PC-3 (cell line): ENCODE measurements around the gene C5orf63. TPM values are rescaled to one million over a fixed set of nuclear protein-coding genes. Genes with fewer than 3 reads are reported as not detected.

ENCODE experiments used
- ATAC-seq: fragments of 200-7000 bp; cut with Tn5 transposase; 2 replicates; pipeline ENCODE4 v1.9.1; 2020; ENCODE audit warnings: mild to moderate bottlenecking, moderate library complexity
- BruUV-seq: library from RNA; stranded (reverse); fragments of 400-500 nt; replicated peaks from 2 replicates; lab custom pipeline; 2021; lab: Mats Ljungman, UMichigan
- CTCF ChIA-PET: fragments of 300-600 bp; sonication (Branson Sonifier 250); formaldehyde crosslinking; loops from one replicate; lab custom pipeline; 2022; ENCODE audit warnings: antibody characterized with exemption; lab: Charles Lee
- POLR2A ChIA-PET: fragments of 300-600 bp; sonication (Branson Sonifier 250); formaldehyde crosslinking; loops from one replicate; lab custom pipeline; 2022; ENCODE audit warnings: antibody characterized with exemption; ENCODE audit not compliant: unreplicated experiment; lab: Charles Lee
- DNase-seq: peaks from one replicate; pipeline ENCODE4 v3.0.0-alpha.2; 2015
- H2AFZ ChIP-seq: fragments of 300-600 bp; sonication (generic); 2 replicates; pipeline ENCODE4 v1.6.0; 2016; ENCODE audit warnings: antibody characterized with exemption, low read length
- H3F3A ChIP-seq: fragments of 300-600 bp; sonication (generic); one replicate; pipeline ENCODE4 v1.6.0; 2017; ENCODE audit warnings: antibody characterized with exemption, low read length, control low read depth, mild to moderate bottlenecking; ENCODE audit not compliant: unreplicated experiment
- H3K27ac ChIP-seq: fragments of 300-600 bp; sonication (generic); 2 replicates; pipeline ENCODE4 v1.5.1; 2016; ENCODE audit warnings: mild to moderate bottlenecking, low read length
- H3K27me3 ChIP-seq: fragments of 300-600 bp; sonication (generic); 2 replicates; pipeline ENCODE4 v1.6.1; 2016; ENCODE audit warnings: low read length, mixed read lengths
- H3K36me3 ChIP-seq: fragments of 300-600 bp; sonication (generic); 2 replicates; pipeline ENCODE4 v1.6.1; 2016; ENCODE audit warnings: low read depth, mixed run types, low read length, mixed read lengths
- H3K4me1 ChIP-seq: fragments of 300-600 bp; sonication (generic); 2 replicates; pipeline ENCODE4 v1.5.1; 2016; ENCODE audit warnings: low read length; ENCODE audit not compliant: insufficient read depth
- H3K4me2 ChIP-seq: fragments of 300-600 bp; sonication (generic); 2 replicates; pipeline ENCODE4 v1.6.0; 2016; ENCODE audit warnings: low read length
- H3K4me3 ChIP-seq: fragments of 300-600 bp; sonication (generic); 2 replicates; pipeline ENCODE4 v1.5.1; 2016; ENCODE audit warnings: mild to moderate bottlenecking, low read length, mixed read lengths
- H3K79me2 ChIP-seq: fragments of 300-600 bp; sonication (generic); 2 replicates; pipeline ENCODE4 v1.6.1; 2017; ENCODE audit warnings: low read length, mixed read lengths
- H3K9ac ChIP-seq: fragments of 300-600 bp; sonication (generic); 2 replicates; pipeline ENCODE4 v1.6.0; 2016; ENCODE audit warnings: mild to moderate bottlenecking, low read length
- H3K9me2 ChIP-seq: fragments of 300-600 bp; sonication (generic); replicated peaks from 2 replicates; pipeline ENCODE4 v1.6.1; 2016; ENCODE audit warnings: mixed run types, low read length, mixed read lengths
- H3K9me3 ChIP-seq: fragments of 300-600 bp; sonication (generic); 2 replicates; pipeline ENCODE4 v1.6.1; 2016; ENCODE audit warnings: low read length, mixed read lengths
- H4K20me1 ChIP-seq: fragments of 300-600 bp; sonication (generic); 2 replicates; pipeline ENCODE4 v1.6.1; 2016; ENCODE audit warnings: low read length, mixed read lengths
- EZH2 ChIP-seq: fragments of 300-600 bp; sonication (generic); IDR thresholded peaks from one replicate; pipeline ENCODE4 v1.6.1; 2017; ENCODE audit warnings: antibody characterized with exemption, mild to moderate bottlenecking, low read length; ENCODE audit not compliant: unreplicated experiment
- EZH2phosphoT487 ChIP-seq: fragments of 300-600 bp; sonication (generic); IDR thresholded peaks from 2 replicates; pipeline ENCODE4 v1.6.1; 2018; ENCODE audit warnings: mild to moderate bottlenecking, antibody characterized with exemption, low read length, borderline replicate concordance
- intact Hi-C: fragments of 100-400 bp; cut with micrococcal nuclease; formaldehyde crosslinking; loops from 2 replicates; pipeline ENCODE4 v1.9.0; 2023
- total RNA-seq: library from RNA; depleted of rRNA; stranded (reverse); fragments of >200 nt; gene quantifications from 2 replicates; pipeline ENCODE4 v1.2.3, GENCODE V29; 2014
- TF ChIP-seq, protein P1 (sequence below): fragments of 300-600 bp; sonication (generic); conservative IDR thresholded peaks from 2 replicates; pipeline ENCODE4 v1.5.1; 2017; ENCODE audit warnings: antibody characterized with exemption, low read depth, mild to moderate bottlenecking, low read length

Gene C5orf63
- total RNA-seq, 1 experiment from 2014 or later = 3.7 TPM

DNA sequence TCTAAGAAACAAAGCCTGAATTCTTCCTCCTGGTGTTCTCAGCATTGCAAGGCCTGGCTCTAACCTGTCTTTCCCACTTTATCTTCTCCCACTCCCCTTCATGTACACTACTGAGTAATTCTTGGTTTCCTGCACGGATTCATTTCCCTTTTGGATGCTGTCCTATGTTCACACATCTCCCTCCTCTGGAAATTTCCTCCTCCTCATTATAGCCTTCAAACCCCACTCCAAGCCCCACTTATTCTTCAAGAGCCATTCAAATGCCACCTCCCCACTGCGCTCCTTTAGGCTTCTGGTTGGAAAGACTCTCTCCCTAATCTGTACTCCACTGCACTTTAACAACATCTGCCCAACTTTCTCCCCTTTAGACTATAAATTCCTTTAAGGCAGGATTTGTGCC is 28.2 kb upstream of the C5orf63 start:
- DNase-seq (no peak), ATAC-seq (no peak)
- H3K27ac ChIP-seq = no peak overlapping the region
- POLR2A ChIA-PET = no interaction called here
- H3K4me1 ChIP-seq = no peaks in the 10 kb centered on the region
- TF ChIP-seq EZH2phosphoT487 (no peak), EZH2 (no peak)
- TF ChIP-seq, protein P1, sequence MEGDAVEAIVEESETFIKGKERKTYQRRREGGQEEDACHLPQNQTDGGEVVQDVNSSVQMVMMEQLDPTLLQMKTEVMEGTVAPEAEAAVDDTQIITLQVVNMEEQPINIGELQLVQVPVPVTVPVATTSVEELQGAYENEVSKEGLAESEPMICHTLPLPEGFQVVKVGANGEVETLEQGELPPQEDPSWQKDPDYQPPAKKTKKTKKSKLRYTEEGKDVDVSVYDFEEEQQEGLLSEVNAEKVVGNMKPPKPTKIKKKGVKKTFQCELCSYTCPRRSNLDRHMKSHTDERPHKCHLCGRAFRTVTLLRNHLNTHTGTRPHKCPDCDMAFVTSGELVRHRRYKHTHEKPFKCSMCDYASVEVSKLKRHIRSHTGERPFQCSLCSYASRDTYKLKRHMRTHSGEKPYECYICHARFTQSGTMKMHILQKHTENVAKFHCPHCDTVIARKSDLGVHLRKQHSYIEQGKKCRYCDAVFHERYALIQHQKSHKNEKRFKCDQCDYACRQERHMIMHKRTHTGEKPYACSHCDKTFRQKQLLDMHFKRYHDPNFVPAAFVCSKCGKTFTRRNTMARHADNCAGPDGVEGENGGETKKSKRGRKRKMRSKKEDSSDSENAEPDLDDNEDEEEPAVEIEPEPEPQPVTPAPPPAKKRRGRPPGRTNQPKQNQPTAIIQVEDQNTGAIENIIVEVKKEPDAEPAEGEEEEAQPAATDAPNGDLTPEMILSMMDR = no peak
- H3K9me2 ChIP-seq = no peaks in the 10 kb centered on the region
- no peaks in the 10 kb centered on the region for H4K20me1 ChIP-seq
- H3K4me3 ChIP-seq = no peak overlapping the region
- no peaks in the 10 kb centered on the region for H3K36me3 ChIP-seq
- H3F3A ChIP-seq = no peaks in the 10 kb centered on the region
- H3K27me3 ChIP-seq = peaks cover 15% of the 10 kb centered on the region
- BruUV-seq = no TSS peak
- H3K79me2 ChIP-seq = no peaks in the 10 kb centered on the region
- CTCF ChIA-PET = no interaction called here
- intact Hi-C loops = no loop called here
- no peak overlapping the region for H2AFZ ChIP-seq
- no peak overlapping the region for H3K4me2 ChIP-seq
- no peak overlapping the region for H3K9ac ChIP-seq
- H3K9me3 ChIP-seq = no peaks in the 10 kb centered on the region

DNA sequence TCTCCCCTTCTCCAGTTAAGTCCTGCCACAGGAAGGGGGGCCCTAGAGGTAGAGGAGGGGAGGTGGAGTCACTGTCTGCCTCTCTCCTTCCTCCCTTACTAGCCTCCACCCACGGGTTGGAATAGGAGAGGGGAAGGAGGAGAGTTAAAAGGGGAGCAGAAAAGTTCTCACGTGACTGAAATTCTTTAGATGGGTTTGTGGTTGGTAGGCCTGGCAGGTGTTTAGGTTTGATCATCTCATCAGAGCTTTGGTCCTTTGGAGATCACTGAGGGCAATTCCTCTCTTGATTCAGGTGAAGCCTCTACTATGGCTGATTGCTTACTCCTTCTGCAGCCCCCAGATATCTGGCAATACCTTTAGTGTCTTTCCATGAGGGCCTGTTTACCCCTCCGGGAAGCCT is 24.9 kb upstream of the C5orf63 start:
- no peaks in the 10 kb centered on the region for H3F3A ChIP-seq
- H3K9me3 ChIP-seq = no peaks in the 10 kb centered on the region
- H3K36me3 ChIP-seq = no peaks in the 10 kb centered on the region
- ChIA-PET CTCF (no interaction called here), POLR2A (no interaction called here)
- H3K27ac ChIP-seq = no peak overlapping the region
- peaks cover 34% of the 10 kb centered on the region for H3K27me3 ChIP-seq
- no peaks in the 10 kb centered on the region for H3K9me2 ChIP-seq
- H3K4me3 ChIP-seq = no peak overlapping the region
- no peak for ATAC-seq
- no peaks in the 10 kb centered on the region for H3K4me1 ChIP-seq
- no peaks in the 10 kb centered on the region for H3K79me2 ChIP-seq
- DNase-seq = no peak
- H3K4me2 ChIP-seq = no peak overlapping the region
- intact Hi-C loops = no loop called here
- H2AFZ ChIP-seq = no peak overlapping the region
- no peaks in the 10 kb centered on the region for H4K20me1 ChIP-seq
- no peak overlapping the region for H3K9ac ChIP-seq
- BruUV-seq = no TSS peak
- no peak for TF ChIP-seq EZH2
- no peak for TF ChIP-seq EZH2phosphoT487
- TF ChIP-seq, protein P1 = no peak

DNA sequence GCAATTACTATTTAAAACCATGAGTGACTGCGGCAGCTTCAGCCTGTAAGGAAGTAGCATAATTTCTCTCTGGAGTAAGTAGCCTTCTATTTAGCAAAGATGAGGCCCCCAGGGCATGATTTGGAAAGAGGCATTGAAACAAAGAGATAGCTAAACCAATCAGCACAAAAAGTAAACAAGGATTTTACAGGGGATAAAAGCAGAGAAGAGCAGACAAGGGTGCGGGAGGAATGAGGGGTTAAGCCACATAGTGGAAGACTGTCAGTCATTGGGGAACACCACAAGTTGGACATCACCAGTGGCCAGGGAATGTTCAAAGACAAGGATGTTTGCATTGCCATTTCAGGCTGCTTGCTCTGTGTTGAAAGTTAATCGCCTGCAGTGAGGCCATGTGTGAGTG is 24.0 kb upstream of the C5orf63 start:
- Histone ChIP-seq H3K4me1 (no peaks in the 10 kb centered on the region), H3K9me3 (no peaks in the 10 kb centered on the region), H3K9ac (no peak overlapping the region), H3K27ac (no peak overlapping the region), H3K36me3 (no peaks in the 10 kb centered on the region), H3K4me3 (no peak overlapping the region), H3K27me3 (peaks cover 34% of the 10 kb centered on the region), H4K20me1 (no peaks in the 10 kb centered on the region), H2AFZ (no peak overlapping the region), H3K9me2 (no peaks in the 10 kb centered on the region), H3F3A (no peaks in the 10 kb centered on the region), H3K4me2 (no peak overlapping the region), H3K79me2 (no peaks in the 10 kb centered on the region)
- ATAC-seq (no peak), DNase-seq (no peak)
- POLR2A ChIA-PET = no interaction called here
- intact Hi-C loops = no loop called here
- no peak for TF ChIP-seq EZH2
- BruUV-seq = no TSS peak
- CTCF ChIA-PET = no interaction called here
